Transverse colon (tissue), 3 donors: ENCODE results near the gene CCDC185.

Experiments
- CTCF ChIP-seq, 5 experiments: fragments of 200-600 bp in 3 of 5; fragments of 450-650 bp in 2 of 5; sonication (generic) in 3 of 5; IDR thresholded peaks; 1 replicate in 2 of 5; 2 replicates in 3 of 5; pipeline ENCODE4 v1.5.1; 2016 to 2017; ENCODE audit warnings: antibody characterized with exemption in 5 of 5, inconsistent platforms in 3 of 5, mild to moderate bottlenecking in 2 of 5, moderate library complexity in 1 of 5
- POLR2A ChIP-seq: fragments of 450-650 bp; IDR thresholded peaks from one replicate; pipeline ENCODE4 v1.6.1; 2016; ENCODE audit warnings: antibody characterized with exemption, mild to moderate bottlenecking, moderate library complexity

- no peak for TF ChIP-seq POLR2A
- TF ChIP-seq CTCF (IDR thresholded peaks at IDR 0.05): no peak
Observed at GRCh38 chr1:223410036-223410435, 16.8 kb downstream of the CCDC185 start.
